SK-N-SH treated with all-trans-retinoic acid at 6 μM for 48 hours (cell line): ENCODE data around the gene DLG1.

Source experiments
- ATAC-seq: fragments of 200-7000 bp; cut with Tn5 transposase; 3 replicates; pipeline ENCODE4 v1.9.1; 2020; ENCODE audit warnings: mild to moderate bottlenecking, moderate library complexity
- ARNTL ChIP-seq: fragments of 450-650 bp; formaldehyde crosslinking; IDR thresholded peaks from 2 replicates; pipeline ENCODE4 v1.5.0; 2020; ENCODE audit warnings: low read depth, mild to moderate bottlenecking, moderate library complexity, borderline replicate concordance
- BACH2 ChIP-seq: fragments of 250-450 bp; sonication (Bioruptor Pico); IDR thresholded peaks from 2 replicates; pipeline ENCODE4 v1.9.0; 2021; ENCODE audit warnings: mild to moderate bottlenecking, borderline replicate concordance
- CREB5 ChIP-seq: fragments of 250-450 bp; sonication (Bioruptor Pico); IDR thresholded peaks from 2 replicates; pipeline ENCODE4 v1.5.1; 2020; ENCODE audit warnings: low read depth, mild to moderate bottlenecking, moderate library complexity
- CSDC2 ChIP-seq: fragments of 250-450 bp; sonication (Bioruptor Pico); IDR thresholded peaks from 2 replicates; pipeline ENCODE4 v1.5.0; 2020; ENCODE audit warnings: mild to moderate bottlenecking, moderate library complexity
- CSRNP3 ChIP-seq: fragments of 250-450 bp; sonication (Bioruptor Pico); IDR thresholded peaks from 2 replicates; pipeline ENCODE4 v1.5.1; 2021; ENCODE audit warnings: mild to moderate bottlenecking, moderate library complexity
- ESRRG ChIP-seq: fragments of 250-450 bp; sonication (Bioruptor Pico); IDR thresholded peaks from 2 replicates; pipeline ENCODE4 v1.6.1; 2021; ENCODE audit warnings: mild to moderate bottlenecking
- ISL1 ChIP-seq: fragments of 250-450 bp; sonication (Bioruptor Pico); IDR thresholded peaks from 2 replicates; pipeline ENCODE4 v2.1.2; 2022; ENCODE audit warnings: mild to moderate bottlenecking, moderate library complexity
- PATZ1 ChIP-seq: fragments of 250-450 bp; sonication (Bioruptor Pico); IDR thresholded peaks from 2 replicates; pipeline ENCODE4 v1.8.0; 2020; ENCODE audit warnings: mild to moderate bottlenecking, moderate library complexity, borderline replicate concordance
- POU6F1 ChIP-seq: fragments of 250-450 bp; sonication (Bioruptor Pico); IDR thresholded peaks from 2 replicates; pipeline ENCODE4 v1.8.0; 2021; ENCODE audit warnings: low read depth, mild to moderate bottlenecking, moderate library complexity, borderline replicate concordance
- TOX ChIP-seq: fragments of 250-450 bp; sonication (Bioruptor Pico); IDR thresholded peaks from 2 replicates; pipeline ENCODE4 v1.8.0; 2021; ENCODE audit warnings: mild to moderate bottlenecking, moderate library complexity, borderline replicate concordance
- TSHZ2 ChIP-seq: fragments of 250-450 bp; sonication (Bioruptor Pico); IDR thresholded peaks from 2 replicates; pipeline ENCODE4 v1.5.0; 2020; ENCODE audit warnings: mild to moderate bottlenecking, moderate library complexity
- ZC3H10 ChIP-seq: fragments of 250-450 bp; sonication (Bioruptor Pico); IDR thresholded peaks from 2 replicates; pipeline ENCODE4 v1.5.1; 2021; ENCODE audit warnings: mild to moderate bottlenecking, moderate library complexity
- ZFP3 ChIP-seq: fragments of 250-450 bp; sonication (Bioruptor Pico); IDR thresholded peaks from 2 replicates; pipeline ENCODE4 v1.5.0; 2020; ENCODE audit warnings: mild to moderate bottlenecking, moderate library complexity
- ZFP30 ChIP-seq: fragments of 450-650 bp; formaldehyde crosslinking; IDR thresholded peaks from 2 replicates; pipeline ENCODE4 v1.5.0; 2022; ENCODE audit warnings: mild to moderate bottlenecking, moderate library complexity
- ZNF70 ChIP-seq: fragments of 450-650 bp; formaldehyde crosslinking; IDR thresholded peaks from 2 replicates; pipeline ENCODE4 v1.5.0; 2020; ENCODE audit warnings: mild to moderate bottlenecking, moderate library complexity
- ZNF8 ChIP-seq: fragments of 450-650 bp; formaldehyde crosslinking; IDR thresholded peaks from 2 replicates; pipeline ENCODE4 v1.5.0; 2020; ENCODE audit warnings: mild to moderate bottlenecking, moderate library complexity

Gene DLG1

GRCh38 chr3:197009532-197010019 lies 288.8 kb downstream of the DLG1 start:
- TF ChIP-seq PATZ1 (CRISPR knock-in tag) (no peak), CREB5 (CRISPR knock-in tag) (no peak), ZNF70 (no peak)
- no peak for ATAC-seq

GRCh38 chr3:197008436-197009209 lies 289.8 kb downstream of the DLG1 start:
- no peak for TF ChIP-seq ESRRG (CRISPR knock-in tag)
- TF ChIP-seq ZFP3 (CRISPR knock-in tag), result no peak
- TF ChIP-seq TSHZ2 (CRISPR knock-in tag), result no peak
- TF ChIP-seq CREB5 (CRISPR knock-in tag), result no peak
- TF ChIP-seq BACH2 (CRISPR knock-in tag), result no peak
- no peak for TF ChIP-seq ARNTL
- TF ChIP-seq ZNF8 (CRISPR knock-in tag), result no peak
- ATAC-seq, result no peak

- TF ChIP-seq ISL1 (no peak), CREB5 (CRISPR knock-in tag) (no peak), ZFP3 (CRISPR knock-in tag) (no peak), CSDC2 (CRISPR knock-in tag) (no peak), ESRRG (CRISPR knock-in tag) (no peak), CSRNP3 (CRISPR knock-in tag) (no peak), ARNTL (no peak), POU6F1 (CRISPR knock-in tag) (no peak), TSHZ2 (CRISPR knock-in tag) (no peak), TOX (CRISPR knock-in tag) (no peak), ZC3H10 (CRISPR knock-in tag) (no peak), ZNF70 (no peak), ZFP30 (no peak)
- no peak for ATAC-seq
These were observed 290.5 kb downstream of the DLG1 start for GRCh38 chr3:197007953-197008352.
